K562 (cell line): ENCODE results near the gene SATB2. TPM values are rescaled to one million over a fixed set of nuclear protein-coding genes. Genes with fewer than 3 reads are reported as not detected.

Source experiments
- ATF1 ChIP-seq, 2 experiments: fragments of 450-650 bp in 1 of 2; IDR thresholded peaks; 2 replicates each; pipeline ENCODE4 v1.6.1; 2016; ENCODE audit warnings: missing compliant biosample characterization in 1 of 2, missing genetic modification characterization in 1 of 2
- polyA plus RNA-seq, 8 experiments: library from polyadenylated mRNA; depleted of rRNA in 4 of 8; stranded (reverse) in 5 of 8; unstranded in 3 of 8; fragments of >200 nt; fragmentation: Nextera tagmentation in 2 of 8; fragmentation: Illumina TruSeq in 1 of 8; extraction: Ambion mirVana in 2 of 8; extraction: Trizol in 1 of 8; gene quantifications; 2 replicates each; pipeline versions ENCODE4 v1.2.1 to v1.2.3, GENCODE V29; 2011 to 2014; ENCODE audit warnings: inconsistent platforms in 1 of 8, missing spikeins in 1 of 8
- total RNA-seq, 7 experiments: library from RNA; depleted of rRNA in 6 of 7; stranded (reverse); fragments of >200 nt in 6 of 7; fragmentation: Illumina TruSeq in 2 of 7; extraction: Trizol in 2 of 7; gene quantifications; 2 replicates each; pipeline versions ENCODE4 v1.2.1 to v1.2.3, GENCODE V29; 2011 to 2021; ENCODE audit warnings: low replicate concordance in 1 of 7
- TF ChIP-seq, protein P1 (sequence below), 2 experiments: fragments of 450-650 bp; formaldehyde crosslinking in 1 of 2; IDR thresholded peaks; 2 replicates each; pipeline versions ENCODE4 v1.4.0 to v1.6.1; 2014 to 2020; ENCODE audit warnings: mild to moderate bottlenecking in 2 of 2, borderline replicate concordance in 1 of 2, low read depth in 1 of 2

The SATB2 gene
- total and polyA plus RNA-seq, 9 of the 15 experiments (the other 6 are each of a cell fraction or from before 2014, with no cell fraction given) = 4.5 to 34.0 (median 15.1) TPM

DNA sequence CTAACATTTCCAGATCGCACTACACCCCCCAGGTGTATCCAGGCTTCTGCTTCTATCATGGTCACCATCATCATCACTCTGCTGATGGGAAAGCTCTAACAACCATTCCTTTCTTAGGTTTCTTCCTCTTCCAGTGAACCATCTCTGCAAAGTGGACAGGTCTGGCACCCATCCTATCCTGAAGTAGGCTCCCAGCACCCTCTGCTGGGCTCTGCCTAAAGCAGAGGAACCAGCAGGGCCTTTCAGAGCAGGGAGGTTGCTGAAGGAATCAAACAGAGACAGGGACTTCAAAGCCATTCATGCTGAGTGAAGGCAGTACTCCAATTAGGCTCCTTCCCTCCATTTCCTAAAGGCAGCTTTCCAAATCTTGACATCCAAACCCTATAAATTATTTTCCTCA is 27.2 kb upstream of the SATB2 start (continued):
- TF ChIP-seq, protein P1, sequence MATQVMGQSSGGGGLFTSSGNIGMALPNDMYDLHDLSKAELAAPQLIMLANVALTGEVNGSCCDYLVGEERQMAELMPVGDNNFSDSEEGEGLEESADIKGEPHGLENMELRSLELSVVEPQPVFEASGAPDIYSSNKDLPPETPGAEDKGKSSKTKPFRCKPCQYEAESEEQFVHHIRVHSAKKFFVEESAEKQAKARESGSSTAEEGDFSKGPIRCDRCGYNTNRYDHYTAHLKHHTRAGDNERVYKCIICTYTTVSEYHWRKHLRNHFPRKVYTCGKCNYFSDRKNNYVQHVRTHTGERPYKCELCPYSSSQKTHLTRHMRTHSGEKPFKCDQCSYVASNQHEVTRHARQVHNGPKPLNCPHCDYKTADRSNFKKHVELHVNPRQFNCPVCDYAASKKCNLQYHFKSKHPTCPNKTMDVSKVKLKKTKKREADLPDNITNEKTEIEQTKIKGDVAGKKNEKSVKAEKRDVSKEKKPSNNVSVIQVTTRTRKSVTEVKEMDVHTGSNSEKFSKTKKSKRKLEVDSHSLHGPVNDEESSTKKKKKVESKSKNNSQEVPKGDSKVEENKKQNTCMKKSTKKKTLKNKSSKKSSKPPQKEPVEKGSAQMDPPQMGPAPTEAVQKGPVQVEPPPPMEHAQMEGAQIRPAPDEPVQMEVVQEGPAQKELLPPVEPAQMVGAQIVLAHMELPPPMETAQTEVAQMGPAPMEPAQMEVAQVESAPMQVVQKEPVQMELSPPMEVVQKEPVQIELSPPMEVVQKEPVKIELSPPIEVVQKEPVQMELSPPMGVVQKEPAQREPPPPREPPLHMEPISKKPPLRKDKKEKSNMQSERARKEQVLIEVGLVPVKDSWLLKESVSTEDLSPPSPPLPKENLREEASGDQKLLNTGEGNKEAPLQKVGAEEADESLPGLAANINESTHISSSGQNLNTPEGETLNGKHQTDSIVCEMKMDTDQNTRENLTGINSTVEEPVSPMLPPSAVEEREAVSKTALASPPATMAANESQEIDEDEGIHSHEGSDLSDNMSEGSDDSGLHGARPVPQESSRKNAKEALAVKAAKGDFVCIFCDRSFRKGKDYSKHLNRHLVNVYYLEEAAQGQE (IDR thresholded peaks at IDR 0.05; ENCODE audit: borderline replicate concordance) = peak; percentile 47; the same call in 1 of the 2 replicates
- TF ChIP-seq, protein P1 (CRISPR knock-in tag; IDR thresholded peaks at IDR 0.05; ENCODE audit: low read depth) = no peak
- TF ChIP-seq ATF1 (CRISPR knock-in tag; IDR thresholded peaks at IDR 0.05) = no peak
- TF ChIP-seq ATF1 (tag; IDR thresholded peaks at IDR 0.05) = no peak
